Activated CD8-positive, alpha-beta memory T cell treated with anti-CD3 and anti-CD28 coated beads, Interleukin-2, amount 50 U/mL, for 4 hours (primary cell): ENCODE measurements around the gene ARF1.

Source experiments
- DNase-seq: peaks from one replicate; pipeline ENCODE4 v3.0.0-alpha.2; 2020

Gene ARF1

GRCh38 chr1:228131766-228132165 is 49.3 kb downstream of the ARF1 start:
- DNase-seq = no peak

DNA sequence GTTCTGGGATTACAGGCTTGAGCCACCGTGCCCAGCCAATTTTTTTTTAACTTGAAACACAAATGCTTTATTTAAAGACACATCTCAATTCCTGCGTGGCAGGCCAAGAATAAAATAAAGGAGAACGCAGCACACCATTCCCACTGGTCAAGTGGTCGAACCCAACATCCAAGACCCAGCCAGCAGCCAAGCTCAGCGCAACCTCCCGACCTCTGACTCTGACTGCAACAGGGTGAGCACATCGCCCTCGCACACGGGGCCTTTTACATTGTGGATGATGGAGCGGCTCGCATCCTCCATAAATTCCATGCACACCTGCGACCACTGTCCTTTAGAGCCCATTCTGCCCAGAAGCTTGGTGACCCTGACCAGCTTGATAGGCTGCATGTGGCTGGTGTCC is 52.1 kb downstream of the ARF1 start:
- no peak for DNase-seq

GRCh38 chr1:228136901-228137300 is 54.4 kb downstream of the ARF1 start:
- no peak for DNase-seq

DNA sequence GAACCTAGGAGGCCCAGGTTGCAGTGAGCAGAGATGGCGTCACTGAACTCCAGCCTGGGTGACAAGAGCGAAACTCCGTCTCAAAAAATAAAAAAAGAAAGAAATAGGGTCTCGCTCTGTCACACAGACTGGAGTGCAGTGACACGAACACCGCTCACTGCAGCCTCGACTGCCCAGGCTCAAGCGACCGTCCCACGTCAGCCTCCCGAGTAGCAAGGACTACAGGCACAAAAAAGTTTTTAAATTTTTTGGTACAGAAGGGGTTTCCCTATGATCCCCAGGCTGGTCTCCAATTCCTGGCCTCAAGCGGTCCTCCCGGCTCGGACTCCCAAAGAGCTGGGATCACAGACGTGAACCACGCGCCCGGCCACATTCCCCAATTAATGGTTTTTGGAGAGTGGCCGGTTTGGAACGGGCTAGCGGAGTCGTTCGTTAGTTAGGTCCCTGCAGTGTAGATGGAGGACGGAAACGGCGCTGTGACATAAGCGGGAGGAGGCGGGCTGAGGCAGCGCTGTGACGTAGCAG is 57.0 kb downstream of the ARF1 start:
- no peak for DNase-seq

DNA sequence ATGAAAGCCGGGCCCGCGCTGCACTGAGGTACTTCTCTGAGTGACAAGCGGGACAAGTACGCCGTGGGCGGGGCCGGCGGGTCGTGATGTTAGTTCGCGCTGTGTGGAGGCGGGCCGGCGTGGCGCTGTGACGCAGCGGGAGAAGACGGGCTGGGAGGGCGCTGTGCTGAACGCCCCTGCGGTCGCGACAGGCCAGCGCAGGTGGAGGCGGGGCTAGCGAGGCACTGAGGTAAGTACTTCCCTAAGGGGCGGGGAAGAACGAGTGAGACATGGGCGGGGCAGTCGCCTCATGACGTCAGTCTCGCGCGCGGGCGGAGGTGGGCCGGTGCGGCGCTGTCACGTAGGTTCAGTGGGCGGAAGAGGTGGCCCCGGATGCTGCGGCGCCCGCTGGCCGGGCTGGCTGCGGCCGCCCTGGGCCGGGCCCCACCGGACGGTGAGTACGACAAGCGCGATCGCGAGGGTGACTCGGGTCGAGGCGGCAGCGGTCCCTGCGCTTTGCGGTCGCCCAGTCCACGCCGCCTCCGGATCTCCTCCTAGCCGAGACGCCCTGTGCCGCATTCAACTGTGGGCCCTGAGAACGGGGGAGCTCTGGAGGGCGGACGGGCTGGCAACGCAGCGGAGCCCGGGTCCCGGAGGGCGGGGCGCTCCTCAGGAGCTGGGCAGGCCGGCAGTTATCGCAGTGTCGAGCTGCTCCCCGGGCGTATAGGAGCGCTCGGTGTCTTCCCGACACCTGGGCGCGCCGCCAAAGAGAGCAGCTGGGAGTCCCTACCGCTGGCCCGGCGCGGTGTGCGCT is 57.6 kb downstream of the ARF1 start, which contains the start of gene GUK1:
GUK1 (plus strand) TSS at position 349 of the 793 bp plus-strand sequence; CDS start at position 373, 24 bp downstream.
- peak; percentile 100 for DNase-seq

- DNase-seq = peak; percentile 20
Observed at GRCh38 chr1:228140724-228141225, 58.3 kb downstream of the ARF1 start.

GRCh38 chr1:228141226-228142044 is 58.9 kb downstream of the ARF1 start:
- peak; percentile 20 for DNase-seq

DNA sequence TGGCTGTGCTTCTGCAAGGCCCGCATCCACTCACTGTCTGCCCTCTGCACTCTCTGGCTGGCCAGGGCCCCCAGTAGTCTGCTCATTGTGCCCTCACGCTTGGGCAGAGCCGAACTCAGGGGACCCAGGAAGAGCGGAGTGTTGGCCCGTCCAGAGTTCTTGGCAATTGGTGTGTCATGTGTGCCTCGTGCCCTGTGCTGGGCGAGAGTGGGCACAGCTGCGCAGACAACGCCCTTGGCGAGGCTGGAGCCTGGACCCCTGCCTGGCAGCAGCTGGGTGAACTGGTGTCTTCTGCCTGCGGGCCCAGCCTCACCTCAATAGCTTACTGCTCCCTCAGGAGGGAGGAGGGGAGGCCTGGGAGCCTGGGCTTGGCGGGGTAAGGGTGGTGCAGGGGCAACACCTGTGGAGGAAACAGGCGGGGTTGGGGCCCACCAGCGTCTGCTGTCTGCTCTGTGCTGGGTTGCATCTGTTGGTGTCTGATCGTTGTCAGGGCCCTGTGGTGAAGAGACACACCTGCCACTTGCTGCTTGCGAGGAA is 59.7 kb downstream of the ARF1 start:
- peak; percentile 16 for DNase-seq

GRCh38 chr1:228142701-228143136 is 60.2 kb downstream of the ARF1 start:
- no peak for DNase-seq

DNA sequence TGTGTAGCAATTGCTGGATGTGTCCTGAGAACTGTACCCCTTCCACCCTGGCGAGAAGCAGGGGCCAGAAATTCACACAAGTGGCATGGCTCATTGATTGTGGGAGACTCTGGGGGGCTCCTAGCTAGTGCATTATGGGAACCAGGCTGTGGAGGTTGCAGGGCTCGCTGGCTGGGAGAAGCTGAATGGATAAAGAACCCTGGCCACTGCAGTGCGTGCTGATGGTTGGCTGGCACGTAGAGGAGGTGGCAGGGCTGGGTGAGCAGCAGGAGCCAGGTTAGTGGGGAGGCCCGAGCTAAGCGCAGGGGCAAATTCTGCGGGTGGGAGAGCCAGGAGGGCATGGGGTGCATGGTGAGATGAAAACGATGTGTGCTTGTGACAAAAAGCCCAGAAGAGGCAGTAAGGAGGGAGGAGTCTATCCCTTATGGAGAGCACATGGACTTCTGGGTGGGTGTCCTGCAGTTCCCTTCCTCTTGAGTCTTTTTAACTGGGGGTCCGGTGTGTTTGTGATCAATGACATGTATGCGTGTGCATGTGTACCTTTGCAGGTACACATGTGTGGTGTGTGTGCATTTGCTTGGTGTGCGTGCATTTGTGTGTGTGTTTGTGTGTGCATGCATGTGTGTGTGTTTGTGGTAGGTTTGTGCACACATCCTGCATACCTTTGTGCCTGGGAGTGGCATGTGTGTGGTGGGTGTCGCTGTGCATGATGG is 61.1 kb downstream of the ARF1 start:
- DNase-seq = no peak

DNA sequence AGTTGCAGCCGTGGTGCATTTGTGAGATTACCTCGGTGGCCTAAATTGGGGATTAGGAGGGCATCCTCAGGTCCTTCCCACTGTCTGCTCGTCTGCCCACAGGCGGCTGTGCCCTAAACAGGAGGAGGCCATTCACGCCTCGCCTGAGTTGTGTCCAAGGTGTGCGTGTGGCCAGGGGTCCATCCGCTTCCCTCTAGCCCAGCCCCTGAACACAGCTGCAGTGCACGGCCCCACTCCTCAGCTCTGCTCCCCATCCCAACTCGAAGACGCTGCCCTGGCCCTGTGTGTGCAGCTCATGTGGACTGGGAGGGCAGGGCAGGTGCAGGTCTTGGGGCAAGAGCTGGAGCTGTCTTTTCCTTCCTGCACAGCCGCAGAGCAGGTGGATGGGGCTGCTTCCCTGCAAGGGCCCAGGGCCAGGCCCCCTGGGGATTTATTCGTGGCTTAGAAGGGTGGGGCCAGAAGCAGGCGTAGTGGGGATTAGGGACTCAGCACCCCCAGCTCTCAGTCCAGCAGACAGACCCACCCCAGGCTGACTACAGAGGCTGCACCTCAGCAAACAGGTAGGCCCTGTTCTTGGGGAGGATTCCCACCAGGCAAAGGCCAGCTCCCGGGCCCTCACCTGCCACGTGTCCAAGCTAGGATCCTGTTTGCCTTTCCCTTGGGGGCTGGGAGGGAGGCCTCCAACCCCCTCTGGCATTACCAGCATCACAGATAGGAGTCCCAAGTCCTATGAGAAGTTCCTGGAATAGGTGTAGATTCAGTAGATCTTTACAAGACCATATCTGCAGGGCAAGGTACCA is 61.9 kb downstream of the ARF1 start:
- DNase-seq = no peak

GRCh38 chr1:228144993-228145343 is 62.5 kb downstream of the ARF1 start:
- DNase-seq = no peak

DNA sequence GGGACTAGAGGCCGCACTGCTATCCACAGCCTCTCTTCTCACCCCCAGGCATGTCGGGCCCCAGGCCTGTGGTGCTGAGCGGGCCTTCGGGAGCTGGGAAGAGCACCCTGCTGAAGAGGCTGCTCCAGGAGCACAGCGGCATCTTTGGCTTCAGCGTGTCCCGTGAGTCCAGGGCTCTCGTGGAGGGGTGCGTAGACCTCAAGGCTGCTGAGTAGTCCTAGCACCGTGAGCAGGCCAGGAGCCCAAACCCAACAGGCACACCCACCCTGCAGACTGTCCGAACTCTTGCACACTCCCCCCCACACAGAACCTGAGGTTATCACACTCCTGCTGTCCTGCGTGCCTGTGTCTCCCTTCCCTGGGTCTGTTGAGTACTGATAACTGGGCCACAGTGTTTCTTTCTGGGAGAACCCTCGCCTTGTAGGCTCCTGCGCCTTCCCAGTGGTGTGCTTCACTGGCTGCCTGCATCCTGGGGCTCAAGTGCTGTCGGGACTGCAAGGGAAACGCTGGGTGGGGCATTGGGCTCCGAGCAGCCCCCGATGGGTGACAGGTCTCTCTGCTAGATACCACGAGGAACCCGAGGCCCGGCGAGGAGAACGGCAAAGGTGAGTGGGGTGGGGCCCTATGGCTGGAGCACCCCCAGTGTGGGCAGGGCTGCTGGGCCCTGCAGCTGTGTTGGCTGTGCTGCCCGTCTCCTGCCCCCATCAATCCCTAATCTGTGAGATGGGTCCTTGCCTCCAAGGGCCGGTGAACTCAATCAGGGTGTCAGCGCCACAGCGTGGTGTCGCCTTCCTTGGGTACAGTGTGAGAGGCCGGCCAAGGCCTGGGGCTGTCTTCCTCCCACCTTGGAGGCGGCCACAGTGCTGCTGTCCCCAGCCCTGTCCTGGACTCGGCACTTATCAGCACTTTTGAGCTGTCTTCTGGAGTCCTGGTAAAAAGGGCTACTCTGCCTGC is 63.2 kb downstream of the ARF1 start:
- DNase-seq = peak; percentile 12

DNA sequence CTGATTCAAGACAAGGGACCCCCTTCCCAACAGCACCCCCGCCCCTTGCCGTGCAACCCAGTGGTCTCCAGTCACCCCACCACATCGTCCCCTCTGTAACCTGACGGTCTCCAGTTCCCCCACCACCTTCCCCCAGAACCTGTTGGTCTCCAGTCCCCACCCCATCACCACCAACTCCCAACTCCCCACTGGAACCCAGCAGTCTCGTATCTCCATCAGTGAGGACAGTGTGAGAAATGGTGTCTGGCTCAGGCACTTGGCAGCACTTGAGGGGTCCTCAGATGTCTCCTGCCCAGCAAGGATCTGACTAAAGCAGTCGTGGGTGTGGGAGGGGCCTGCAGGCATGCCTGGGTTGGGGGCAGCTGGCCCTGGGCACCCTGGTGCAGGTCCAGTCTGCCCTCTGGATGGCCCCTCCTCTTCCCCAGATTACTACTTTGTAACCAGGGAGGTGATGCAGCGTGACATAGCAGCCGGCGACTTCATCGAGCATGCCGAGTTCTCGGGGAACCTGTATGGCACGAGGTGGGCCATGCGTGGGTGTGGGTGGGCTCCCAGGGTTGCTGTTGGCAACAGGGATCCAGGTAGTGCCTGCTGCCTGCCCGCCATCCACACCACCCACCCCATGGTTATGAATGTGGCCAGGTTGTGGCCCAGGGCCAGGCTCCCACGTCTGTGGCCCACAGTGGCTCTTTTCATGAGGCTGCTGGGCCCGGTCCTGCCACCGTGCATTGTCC is 64.1 kb downstream of the ARF1 start:
- DNase-seq = no peak

- peak; percentile 13 for DNase-seq
Observed at GRCh38 chr1:228147151-228147693, 64.7 kb downstream of the ARF1 start.

DNA sequence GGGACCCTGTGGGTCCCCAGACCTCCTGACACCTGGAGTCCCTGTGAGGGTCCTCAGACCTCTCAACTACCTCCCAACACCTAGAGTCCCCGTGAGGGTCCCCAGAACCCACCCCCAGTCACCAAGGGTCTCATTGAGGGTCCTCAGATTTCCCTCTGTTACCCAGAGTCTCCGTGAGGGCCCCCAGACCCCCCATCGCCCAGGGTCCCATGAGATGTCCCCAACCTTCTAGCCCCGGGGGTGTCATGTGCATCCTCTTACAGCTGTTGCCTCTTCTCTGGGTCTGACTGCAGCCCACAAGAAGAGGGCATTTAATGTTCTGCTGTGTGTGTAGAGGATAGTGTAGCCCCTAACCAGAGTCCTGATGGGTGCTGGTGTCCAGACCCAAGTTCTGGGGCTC is 65.3 kb downstream of the ARF1 start:
- no peak for DNase-seq

GRCh38 chr1:228148196-228148861 is 65.8 kb downstream of the ARF1 start:
- peak; percentile 11 for DNase-seq
